IPS-15b (cell line): ENCODE results near the gene CEBPZOS.
"Not testable (repeated sequence)": the region's sequence is repeated elsewhere in the genome, so short reads cannot be mapped to it uniquely, and the experiment has no call there.

ENCODE experiments used
- H3K27me3 ChIP-seq: one replicate; pipeline ENCODE4 v1.6.1; 2013; ENCODE audit warnings: low read length; ENCODE audit not compliant: control insufficient read depth, insufficient read depth
- H3K36me3 ChIP-seq: one replicate; pipeline ENCODE4 v1.6.1; 2013; ENCODE audit warnings: low read length; ENCODE audit not compliant: control insufficient read depth, insufficient read depth
- H3K4me1 ChIP-seq: one replicate; pipeline ENCODE4 v1.6.1; 2013; ENCODE audit warnings: mild to moderate bottlenecking, low read length; ENCODE audit not compliant: control insufficient read depth, insufficient read depth
- H3K4me3 ChIP-seq: one replicate; pipeline ENCODE4 v1.5.1; 2013; ENCODE audit warnings: low read depth, low read length
- H3K9ac ChIP-seq: one replicate; pipeline ENCODE4 v1.6.1; 2013; ENCODE audit warnings: low read depth, mild to moderate bottlenecking, low read length
- H3K9me3 ChIP-seq: one replicate; pipeline ENCODE4 v1.6.1; 2013; ENCODE audit warnings: mild to moderate bottlenecking, low read length; ENCODE audit not compliant: control insufficient read depth, insufficient read depth

CEBPZOS gene

DNA sequence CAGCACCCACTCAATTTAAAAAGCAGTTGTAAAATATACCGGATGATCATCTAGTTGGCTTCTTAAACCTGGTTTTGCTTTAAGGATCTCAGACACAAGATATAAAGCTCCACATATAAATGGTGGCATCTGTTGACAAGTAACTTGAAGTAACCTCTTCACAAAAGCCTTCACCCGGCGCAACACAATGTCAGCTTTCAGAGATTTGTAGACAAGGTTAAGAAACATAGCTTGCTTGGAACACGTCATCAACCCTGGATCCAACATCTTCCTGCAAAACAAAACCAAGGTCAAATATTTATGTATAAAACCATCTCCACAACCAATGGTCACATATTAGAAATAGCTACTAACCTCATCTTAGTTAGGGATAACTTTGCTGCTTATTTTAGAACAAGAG, 26.8 kb downstream of the CEBPZOS start:
- H3K4me1 ChIP-seq, result peaks cover 23% of the 10 kb centered on the region
- no peaks in the 10 kb centered on the region for H3K9me3 ChIP-seq
- H3K9ac ChIP-seq, result no peak overlapping the region
- H3K27me3 ChIP-seq, result no peaks in the 10 kb centered on the region
- H3K36me3 ChIP-seq, result peaks cover 43% of the 10 kb centered on the region
- H3K4me3 ChIP-seq, result no peak overlapping the region

DNA sequence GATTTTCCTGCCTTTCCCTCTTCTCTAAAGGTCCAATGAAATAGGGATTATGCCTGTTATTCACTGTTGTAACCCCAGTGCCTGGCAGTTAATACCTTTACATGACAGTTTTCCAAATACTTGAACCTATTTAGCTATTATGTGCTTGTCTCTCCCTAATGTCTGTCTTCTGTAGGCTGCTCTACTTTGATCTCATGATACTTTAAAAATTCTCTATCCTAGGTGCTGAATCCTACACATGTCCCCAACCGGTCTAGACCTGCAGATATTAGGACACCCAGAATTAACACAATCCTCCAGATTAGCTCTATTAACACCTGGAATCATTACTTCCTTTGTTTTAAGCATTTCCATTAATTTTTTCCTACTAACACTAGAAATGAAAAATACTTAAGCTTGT, 27.8 kb downstream of the CEBPZOS start:
- Histone ChIP-seq H3K36me3 (peaks cover 45% of the 10 kb centered on the region), H3K9ac (no peak overlapping the region), H3K27me3 (no peaks in the 10 kb centered on the region), H3K9me3 (no peaks in the 10 kb centered on the region), H3K4me1 (peaks cover 28% of the 10 kb centered on the region), H3K4me3 (peak overlapping the region; percentile 14)

DNA sequence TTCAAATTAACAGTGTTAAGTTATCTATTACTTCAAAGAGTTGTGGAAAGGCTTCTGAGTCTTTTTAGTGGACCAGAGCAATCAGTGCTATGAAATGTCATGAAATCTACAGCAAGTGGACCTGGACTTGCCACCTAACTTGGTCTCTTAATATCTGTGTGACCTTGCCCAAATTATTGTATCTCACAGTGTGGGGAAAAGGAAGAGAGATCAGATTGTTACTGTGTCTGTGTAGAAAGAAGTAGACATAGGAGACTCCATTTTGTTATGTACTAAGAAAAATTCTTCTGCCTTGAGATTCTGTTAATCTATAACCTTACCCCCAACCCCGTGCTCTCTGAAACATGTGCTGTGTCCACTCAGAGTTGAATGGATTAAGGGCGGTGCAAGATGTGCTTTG, 28.8 kb downstream of the CEBPZOS start:
- H3K9ac ChIP-seq, result peak overlapping the region; percentile 85
- H3K27me3 ChIP-seq, H3K9me3 ChIP-seq: not testable (repeated sequence)
- peaks cover 33% of the 10 kb centered on the region for H3K4me1 ChIP-seq
- H3K36me3 ChIP-seq, result peaks cover 38% of the 10 kb centered on the region
- peak overlapping the region; percentile 46 for H3K4me3 ChIP-seq

DNA sequence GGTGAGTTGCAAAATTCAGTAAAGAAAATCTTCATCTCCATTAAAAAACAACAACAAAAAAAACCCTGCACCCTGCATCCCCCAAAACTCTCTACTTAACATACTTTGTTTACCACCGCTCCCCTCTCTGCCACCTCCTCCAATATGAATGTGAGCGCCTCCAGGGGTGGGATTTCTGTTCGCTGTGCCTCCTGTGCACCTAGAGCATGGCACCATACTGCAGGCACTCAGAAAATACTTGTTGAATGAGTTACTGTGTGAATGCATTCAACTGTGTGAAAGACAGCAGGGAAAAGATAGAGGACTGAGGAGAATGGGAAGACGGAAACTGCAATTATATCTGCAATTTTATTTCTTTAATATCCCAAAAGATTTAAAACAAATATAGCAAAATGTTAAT, 30.6 kb downstream of the CEBPZOS start:
- H3K9me3 ChIP-seq, result no peaks in the 10 kb centered on the region
- H3K36me3 ChIP-seq, result peaks cover 24% of the 10 kb centered on the region
- H3K4me3 ChIP-seq, result peak overlapping the region; percentile 52
- H3K27me3 ChIP-seq, result no peaks in the 10 kb centered on the region
- peak overlapping the region; percentile 19 for H3K9ac ChIP-seq
- peaks cover 33% of the 10 kb centered on the region for H3K4me1 ChIP-seq

DNA sequence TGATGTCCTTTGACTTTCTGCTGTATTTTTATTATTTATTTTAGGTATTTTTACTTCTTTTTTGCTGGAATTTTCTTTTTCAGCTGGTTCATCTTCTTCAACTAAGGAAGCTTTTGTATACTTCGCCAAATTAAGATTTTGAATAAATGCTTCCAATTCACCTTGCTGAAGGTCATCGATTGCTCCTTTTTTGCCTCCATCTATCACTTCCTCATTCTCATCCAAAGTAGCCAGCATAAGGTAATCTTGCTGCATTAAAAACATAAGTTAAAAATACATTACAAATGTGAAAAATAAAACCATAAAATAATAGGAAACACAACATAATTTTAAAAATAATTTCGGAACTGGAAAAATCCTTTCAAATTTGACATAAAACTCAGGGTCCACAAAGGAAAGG, 32.5 kb downstream of the CEBPZOS start:
- peaks cover 33% of the 10 kb centered on the region for H3K4me1 ChIP-seq
- peak overlapping the region; percentile 99 for H3K4me3 ChIP-seq
- peaks cover 13% of the 10 kb centered on the region for H3K36me3 ChIP-seq
- H3K9me3 ChIP-seq, result no peaks in the 10 kb centered on the region
- peak overlapping the region; percentile 6 for H3K9ac ChIP-seq
- no peaks in the 10 kb centered on the region for H3K27me3 ChIP-seq

DNA sequence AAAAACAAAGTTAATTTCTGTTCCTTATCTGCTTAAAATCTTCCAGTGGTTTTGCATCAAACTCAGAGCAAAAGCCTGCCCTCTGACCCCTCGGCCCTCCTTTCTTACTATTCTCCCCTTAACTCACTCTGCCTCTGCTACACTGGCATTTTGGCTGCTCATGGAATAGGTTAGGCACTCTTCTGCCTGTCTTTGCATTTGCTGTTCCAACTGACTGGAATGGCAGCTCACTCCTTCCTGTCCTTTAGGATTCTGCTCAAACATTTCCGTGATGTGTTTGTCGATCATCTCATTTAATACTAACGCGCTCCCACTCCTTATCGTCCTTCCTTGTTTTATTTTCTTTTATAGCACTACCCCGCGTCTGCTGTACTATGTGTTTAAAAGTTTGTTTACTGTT, 34.3 kb downstream of the CEBPZOS start:
- H3K27me3 ChIP-seq, result no peaks in the 10 kb centered on the region
- H3K4me3 ChIP-seq, result peak overlapping the region; percentile 99
- peaks cover 26% of the 10 kb centered on the region for H3K4me1 ChIP-seq
- H3K9me3 ChIP-seq, result no peaks in the 10 kb centered on the region
- peaks cover 13% of the 10 kb centered on the region for H3K36me3 ChIP-seq
- peak overlapping the region; percentile 97 for H3K9ac ChIP-seq

DNA sequence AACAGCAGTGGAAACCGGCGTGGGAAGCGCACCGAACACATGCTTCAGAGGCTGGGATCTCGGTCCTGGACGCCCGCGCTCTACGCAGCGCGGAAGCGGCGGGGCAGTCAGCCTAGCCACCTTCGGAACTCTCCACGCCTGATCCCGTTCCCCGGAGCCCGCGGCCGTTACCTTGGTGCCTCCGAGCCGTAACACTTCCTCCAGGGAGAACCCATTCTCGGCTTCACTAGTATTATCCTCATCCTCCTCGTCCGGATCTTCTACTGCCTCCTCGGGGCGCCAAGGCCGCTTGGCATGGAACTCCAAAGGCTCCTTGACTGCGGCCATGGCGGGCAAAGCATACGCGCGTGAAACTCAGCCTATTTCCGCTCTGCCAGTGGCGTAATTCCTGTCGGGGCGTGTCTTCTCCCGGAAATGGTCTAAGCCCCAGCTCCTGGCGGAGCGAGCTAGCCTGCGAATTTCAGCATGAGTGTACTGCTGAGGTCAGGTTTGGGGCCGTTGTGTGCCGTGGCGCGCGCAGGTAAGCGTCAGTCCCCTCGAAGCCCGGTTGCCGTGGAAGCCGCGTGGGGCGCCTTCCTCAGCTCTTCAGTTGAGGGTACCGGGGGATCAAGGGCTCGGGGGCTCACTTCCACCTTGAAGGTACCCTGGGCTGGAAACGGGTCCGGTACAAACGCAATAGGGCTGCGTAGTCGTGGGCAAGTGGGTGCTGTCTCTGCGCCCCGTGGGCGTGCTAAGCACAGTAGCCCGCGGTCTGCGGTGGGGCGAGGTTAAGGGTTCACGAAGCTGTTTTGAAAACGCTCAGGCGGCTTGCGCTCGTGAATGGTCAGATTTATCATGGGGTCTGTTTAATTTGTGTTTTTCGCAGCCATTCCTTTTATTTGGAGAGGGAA, 35.2 kb downstream of the CEBPZOS start, which contains the start of the genes CEBPZ and NDUFAF7:
CEBPZ (minus strand) TSS at position 356 of the 890 bp plus-strand sequence; CDS start at position 327, 29 bp downstream.
NDUFAF7 (plus strand) TSS at position 418 of the 890 bp plus-strand sequence; CDS start at position 466, 48 bp downstream.
- Histone ChIP-seq H3K4me3 (peak within 1 kb of the TSS; percentile 99), H3K27me3 (no peaks in the 10 kb centered on the region), H3K9ac (peak within 1 kb of the TSS; percentile 97), H3K4me1 (peaks cover 26% of the 10 kb centered on the region), H3K36me3 (peaks cover 13% of the 10 kb centered on the region), H3K9me3 (no peaks in the 10 kb centered on the region)

DNA sequence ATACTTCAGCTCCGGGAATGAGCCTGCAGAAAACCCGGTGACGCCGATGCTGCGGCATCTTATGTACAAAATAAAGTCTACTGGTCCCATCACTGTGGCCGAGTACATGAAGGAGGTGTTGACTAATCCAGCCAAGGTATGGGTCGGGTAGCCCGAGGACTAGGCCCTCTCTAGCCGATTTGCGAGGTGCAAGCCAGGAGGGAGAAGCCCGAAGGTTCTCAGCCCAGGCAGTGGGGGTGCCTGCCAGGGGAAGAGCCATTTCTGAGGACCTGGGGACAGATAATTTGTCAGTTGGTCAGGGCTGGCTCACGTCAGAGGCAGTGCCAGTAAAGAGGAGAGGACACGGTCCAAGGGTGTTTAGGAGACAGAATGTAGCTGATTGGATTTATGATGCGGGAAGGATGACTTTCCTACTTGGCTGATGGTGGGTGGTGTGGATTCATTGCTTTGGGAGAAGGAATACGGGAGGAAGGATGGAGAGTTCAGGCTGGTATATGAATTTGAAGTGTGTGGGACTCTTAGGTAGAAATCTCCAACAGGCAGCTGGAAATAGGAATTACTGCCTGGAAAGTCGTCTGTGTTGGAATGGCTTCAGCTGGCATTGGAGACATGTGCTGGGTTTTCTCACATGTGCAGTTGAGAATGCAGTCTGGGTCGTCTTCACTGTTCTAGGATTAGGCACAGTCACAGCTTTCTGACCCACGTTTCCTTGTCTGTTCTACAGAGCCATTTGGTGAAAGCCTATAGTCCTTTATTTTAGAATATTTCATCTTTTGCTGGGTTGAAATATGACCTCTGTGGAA, 36.0 kb downstream of the CEBPZOS start:
- Histone ChIP-seq H3K4me3 (peak overlapping the region; percentile 99), H3K9ac (peak overlapping the region; percentile 97), H3K36me3 (peaks cover 11% of the 10 kb centered on the region), H3K9me3 (no peaks in the 10 kb centered on the region), H3K4me1 (peaks cover 25% of the 10 kb centered on the region), H3K27me3 (no peaks in the 10 kb centered on the region)

DNA sequence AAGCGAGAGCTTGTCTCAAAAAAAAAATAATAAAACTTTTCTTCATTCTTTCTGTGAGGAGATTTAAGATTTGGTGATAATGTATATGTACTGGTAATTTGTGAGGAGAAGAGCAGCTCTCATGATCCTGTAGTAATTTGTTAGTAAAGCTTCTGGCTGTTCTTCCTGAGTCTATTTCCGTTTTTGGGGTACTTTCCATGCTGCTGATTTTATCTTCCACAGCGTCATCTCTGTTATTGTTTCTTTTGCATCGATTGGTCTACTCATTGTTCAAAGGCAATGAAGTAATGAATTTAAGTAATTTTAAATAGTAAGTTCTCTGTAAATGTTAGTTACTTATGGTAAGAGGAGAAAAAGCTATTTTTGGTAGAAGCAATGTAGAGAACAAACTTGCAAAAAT, 47.1 kb downstream of the CEBPZOS start:
- Histone ChIP-seq H3K27me3 (no peaks in the 10 kb centered on the region), H3K9me3 (no peaks in the 10 kb centered on the region), H3K9ac (no peak overlapping the region), H3K36me3 (peaks cover 11% of the 10 kb centered on the region), H3K4me3 (no peak overlapping the region), H3K4me1 (no peaks in the 10 kb centered on the region)

DNA sequence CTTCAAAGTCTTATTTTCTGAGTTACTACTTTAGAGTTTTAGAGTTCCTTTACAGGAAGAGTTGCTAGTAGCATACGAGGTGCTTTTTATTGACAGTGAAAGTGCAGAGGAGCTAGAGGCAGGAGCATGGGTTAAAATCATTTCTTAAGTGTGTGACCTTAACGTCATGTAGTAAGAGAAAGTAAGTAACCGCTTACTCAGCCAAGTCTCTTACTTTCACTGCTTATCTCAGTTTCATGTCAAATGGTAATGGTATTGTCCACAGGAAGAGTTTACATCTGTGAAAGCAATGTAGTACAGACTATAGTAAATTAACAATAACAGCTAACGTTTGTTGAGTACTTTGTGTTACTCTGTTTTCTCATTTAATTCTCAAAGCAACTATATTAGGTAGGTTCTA, 47.7 kb downstream of the CEBPZOS start:
- H3K27me3 ChIP-seq, result no peaks in the 10 kb centered on the region
- H3K9ac ChIP-seq, result no peak overlapping the region
- peaks cover 11% of the 10 kb centered on the region for H3K36me3 ChIP-seq
- no peak overlapping the region for H3K4me3 ChIP-seq
- H3K4me1 ChIP-seq, result no peaks in the 10 kb centered on the region
- no peaks in the 10 kb centered on the region for H3K9me3 ChIP-seq

DNA sequence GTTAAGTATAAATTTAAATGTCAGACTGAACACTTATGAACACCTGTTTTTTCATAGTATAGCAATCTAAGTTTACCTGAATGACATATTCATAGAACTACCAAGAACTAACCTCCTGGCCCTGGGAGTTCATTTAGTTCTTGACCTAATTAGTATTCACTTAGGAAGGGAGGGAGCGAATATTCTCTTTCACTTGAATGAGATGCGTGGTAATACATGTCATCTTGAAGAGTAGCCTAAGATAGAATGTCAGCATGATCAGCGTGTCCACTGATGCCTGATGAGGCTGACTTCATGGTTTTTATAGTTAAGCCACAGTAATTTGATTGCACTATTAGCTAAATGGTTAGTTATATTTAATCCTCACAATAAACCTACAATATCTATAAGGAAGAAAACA, 48.5 kb downstream of the CEBPZOS start:
- Histone ChIP-seq H3K27me3 (no peaks in the 10 kb centered on the region), H3K9ac (no peak overlapping the region), H3K4me1 (no peaks in the 10 kb centered on the region), H3K4me3 (no peak overlapping the region), H3K9me3 (no peaks in the 10 kb centered on the region), H3K36me3 (peaks cover 11% of the 10 kb centered on the region)
